GM12878 (cell line): Measurements from ENCODE around the gene IGLON5. TPM values are rescaled to one million over a fixed set of nuclear protein-coding genes. Genes with fewer than 3 reads are reported as not detected.

ENCODE experiments used
- ATAC-seq: fragments of 200-7000 bp; cut with Tn5 transposase; 3 replicates; pipeline ENCODE4 v1.9.1; 2020; ENCODE audit warnings: mild to moderate bottlenecking, moderate library complexity
- BruUV-seq: library from RNA; stranded (reverse); fragments of 400-500 nt; replicated peaks from 2 replicates; lab custom pipeline; 2021; lab: Mats Ljungman, UMichigan
- CTCF ChIA-PET: fragments of 300-600 bp; sonication (Branson Sonifier 250); formaldehyde crosslinking; extraction: SDS; loops from one replicate; lab custom pipeline; 2021; ENCODE audit warnings: inconsistent platforms; lab: Yijun Ruan, JAX
- POLR2A ChIA-PET: fragments of 350-600 bp; formaldehyde crosslinking; extraction: SDS; loops from one replicate; lab custom pipeline; 2021; ENCODE audit warnings: inconsistent platforms; lab: Charles Lee
- RAD21 ChIA-PET: fragments of 300-600 bp; sonication (Branson Sonifier 250); formaldehyde crosslinking; loops from one replicate; lab custom pipeline; 2023; ENCODE audit warnings: antibody characterized with exemption; ENCODE audit not compliant: unreplicated experiment; lab: Charles Lee
- SMC1A ChIA-PET: fragments of 300-600 bp; sonication (Branson Sonifier 250); formaldehyde crosslinking; loops from one replicate; lab custom pipeline; 2023; ENCODE audit not compliant: unreplicated experiment, uncharacterized antibody; lab: Charles Lee
- DNase-seq: peaks from one replicate; pipeline ENCODE4 v3.0.0-alpha.2; 2011; ENCODE audit warnings: low read depth, low spot score
- FAIRE-seq: peaks from 3 replicates; lab custom pipeline; 2011; peaks lifted over from hg19 to GRCh38; lab: Jason Lieb, UNC
- H2AFZ ChIP-seq: 2 replicates; pipeline ENCODE4 v1.6.0; 2011; ENCODE audit warnings: low read depth, low read length, control low read depth; ENCODE audit not compliant: control insufficient read depth
- H3K27ac ChIP-seq: 2 replicates; pipeline ENCODE4 v1.5.1; 2011; ENCODE audit warnings: control low read depth; ENCODE audit not compliant: control insufficient read depth, insufficient read depth
- H3K27me3 ChIP-seq, 2 experiments: replicated peaks in 1 of 2; 2 replicates each; pipeline versions ENCODE4 v1.6.0 to v1.6.1; 2011; ENCODE audit warnings: low read length in 1 of 2; ENCODE audit not compliant: control insufficient read depth in 2 of 2, insufficient read depth in 2 of 2
- H3K36me3 ChIP-seq, 2 experiments: 2 replicates each; pipeline ENCODE4 v1.5.1; 2011; ENCODE audit warnings: low read length in 1 of 2; ENCODE audit not compliant: control insufficient read depth in 2 of 2, insufficient read depth in 2 of 2
- H3K4me1 ChIP-seq: 2 replicates; pipeline ENCODE4 v1.6.1; 2011; ENCODE audit warnings: mild to moderate bottlenecking, low read length, moderate library complexity, mixed read lengths; ENCODE audit not compliant: control insufficient read depth, insufficient read depth
- H3K4me2 ChIP-seq: 2 replicates; pipeline ENCODE4 v1.6.0; 2011; ENCODE audit warnings: control low read depth; ENCODE audit not compliant: control insufficient read depth, insufficient read depth
- H3K4me3 ChIP-seq: fragments of 200-600 bp; sonication (generic); 2 replicates; pipeline ENCODE4 v1.5.1; 2016
- H3K79me2 ChIP-seq: 2 replicates; pipeline ENCODE4 v1.6.0; 2011; ENCODE audit warnings: low read length; ENCODE audit not compliant: control insufficient read depth, insufficient read depth
- H3K9ac ChIP-seq: 2 replicates; pipeline ENCODE4 v1.8.0; 2011; ENCODE audit warnings: low read length, control low read depth, mixed read lengths; ENCODE audit not compliant: control insufficient read depth, insufficient read depth
- H3K9me3 ChIP-seq: replicated peaks from 3 replicates; pipeline ENCODE4 v1.5.1; 2011; ENCODE audit warnings: mild to moderate bottlenecking, low read length; ENCODE audit not compliant: control insufficient read depth, insufficient read depth
- H4K20me1 ChIP-seq: 2 replicates; pipeline ENCODE4 v1.6.0; 2011; ENCODE audit not compliant: control insufficient read depth, insufficient read depth
- BHLHE40 ChIP-seq, 2 experiments: fragments of 450-650 bp in 1 of 2; IDR thresholded peaks; 2 replicates each; pipeline ENCODE4 v1.6.1; 2011 to 2017; ENCODE audit warnings: low read depth in 2 of 2, borderline replicate concordance in 1 of 2, improper control_type of control experiment in 1 of 2, low read length in 1 of 2, mild to moderate bottlenecking in 1 of 2
- CEBPB ChIP-seq, 2 experiments: fragments of 150-350 bp in 1 of 2; IDR thresholded peaks; 2 replicates each; pipeline ENCODE4 v1.6.1; 2012 to 2014; ENCODE audit warnings: low read depth in 2 of 2, low read length in 2 of 2, borderline replicate concordance in 1 of 2, inconsistent platforms in 1 of 2
- CREM ChIP-seq: IDR thresholded peaks from 2 replicates; pipeline ENCODE4 v1.6.1; 2014; ENCODE audit warnings: antibody characterized with exemption, low read depth
- EED ChIP-seq: sonication (generic); IDR thresholded peaks from 2 replicates; pipeline ENCODE4 v1.6.1; 2016; ENCODE audit warnings: antibody characterized with exemption, low read depth
- EGR1 ChIP-seq, 2 experiments: IDR thresholded peaks; 1 replicate in 1 of 2; 2 replicates in 1 of 2; pipeline ENCODE4 v1.6.1; 2011 to 2012; ENCODE audit warnings: low read depth in 2 of 2, low read length in 2 of 2, borderline replicate concordance in 1 of 2, mild to moderate bottlenecking in 1 of 2, moderate library complexity in 1 of 2
- HCFC1 ChIP-seq: fragments of 150-350 bp; IDR thresholded peaks from 2 replicates; pipeline ENCODE4 v1.6.1; 2014; ENCODE audit warnings: low read length
- LARP7 ChIP-seq: fragments of 450-650 bp; IDR thresholded peaks from 2 replicates; pipeline ENCODE4 v1.6.1; 2017; ENCODE audit warnings: mild to moderate bottlenecking
- MEF2B ChIP-seq: fragments of 450-650 bp; IDR thresholded peaks from 2 replicates; pipeline ENCODE4 v1.6.1; 2018; ENCODE audit warnings: mild to moderate bottlenecking, moderate library complexity; ENCODE audit not compliant: partially characterized antibody, poor library complexity, severe bottlenecking
- NR2C2 ChIP-seq: IDR thresholded peaks from 2 replicates; pipeline ENCODE4 v1.6.1; 2011; ENCODE audit warnings: borderline replicate concordance, low read depth; ENCODE audit not compliant: control insufficient read depth, insufficient read length
- PAX5 ChIP-seq: IDR thresholded peaks from 2 replicates; pipeline ENCODE4 v1.6.1; 2011; ENCODE audit warnings: low read depth, low read length, borderline replicate concordance
- PAX8 ChIP-seq: fragments of 450-650 bp; IDR thresholded peaks from 2 replicates; pipeline ENCODE4 v1.6.1; 2017; ENCODE audit warnings: mild to moderate bottlenecking, moderate library complexity
- POLR2A ChIP-seq: IDR thresholded peaks from 2 replicates; pipeline ENCODE4 v1.6.1; 2011; ENCODE audit warnings: low read depth, mild to moderate bottlenecking, low read length
- RAD21 ChIP-seq: IDR thresholded peaks from 2 replicates; pipeline ENCODE4 v1.6.1; 2011; ENCODE audit warnings: mild to moderate bottlenecking, low read depth, low read length, moderate library complexity; ENCODE audit not compliant: insufficient read depth
- RUNX3 ChIP-seq: IDR thresholded peaks from 2 replicates; pipeline ENCODE4 v1.6.1; 2012; ENCODE audit warnings: low read length, inconsistent platforms
- SMARCA5 ChIP-seq: fragments of 450-650 bp; IDR thresholded peaks from 2 replicates; pipeline ENCODE4 v1.6.1; 2017; ENCODE audit warnings: mild to moderate bottlenecking
- SPI1 ChIP-seq: IDR thresholded peaks from 2 replicates; pipeline ENCODE4 v1.6.1; 2011; ENCODE audit warnings: low read depth, mild to moderate bottlenecking, low read length, moderate library complexity, borderline replicate concordance; ENCODE audit not compliant: insufficient read depth
- SREBF2 ChIP-seq: IDR thresholded peaks from 2 replicates; pipeline ENCODE4 v1.6.1; 2012; ENCODE audit warnings: mild to moderate bottlenecking, low read length
- STAT1 ChIP-seq: fragments of 450-650 bp; conservative IDR thresholded peaks from 2 replicates; pipeline ENCODE4 v1.6.1; 2014; ENCODE audit warnings: antibody characterized with exemption, mild to moderate bottlenecking
- TBL1XR1 ChIP-seq: IDR thresholded peaks from 2 replicates; pipeline ENCODE4 v1.6.1; 2012; ENCODE audit warnings: low read depth, low read length, improper control_type of control experiment
- YY1 ChIP-seq: IDR thresholded peaks from 2 replicates; pipeline ENCODE4 v1.6.1; 2011; ENCODE audit warnings: low read depth, mild to moderate bottlenecking, low read length
- WGBS: methylation state at CpG from one replicate; pipeline ENCODE4 v1.1.6; 2016; ENCODE audit warnings: low lambda C conversion rate; ENCODE audit not compliant: insufficient replicate concordance, insufficient coverage; ENCODE audit errors: missing lambda C conversion rate; 5-methylcytosine and 5-hydroxymethylcytosine counted together
- in situ Hi-C: fragments of 300-500 bp; cut with MboI; formaldehyde crosslinking; loops from 9 replicates; pipeline ENCODE4 v1.14.3; 2018; ENCODE audit warnings: mixed read lengths
- intact Hi-C: fragments of 100-400 bp; cut with micrococcal nuclease; formaldehyde crosslinking; loops from one replicate; pipeline ENCODE4 v1.14.2; 2022; ENCODE audit not compliant: unreplicated experiment
- polyA plus RNA-seq, 11 experiments: library from polyadenylated mRNA; depleted of rRNA in 4 of 11; unstranded in 6 of 11; stranded (reverse) in 5 of 11; fragments of >200 nt; fragmentation: Nextera tagmentation in 4 of 11; fragmentation: Illumina TruSeq in 1 of 11; extraction: Ambion mirVana in 4 of 11; extraction: Trizol in 1 of 11; gene quantifications; 1 replicate in 1 of 11; 2 replicates in 10 of 11; pipeline versions ENCODE4 v1.2.1 to v1.2.3, GENCODE V29; 2011 to 2016; ENCODE audit warnings: inconsistent platforms in 2 of 11, missing spikeins in 2 of 11, low read depth in 1 of 11
- total RNA-seq, 4 experiments: library from RNA; depleted of rRNA in 3 of 4; stranded (reverse); fragments of >200 nt in 3 of 4; fragmentation: Illumina TruSeq in 1 of 4; extraction: Trizol in 1 of 4; gene quantifications; 2 replicates each; pipeline versions ENCODE4 v1.2.1 to v1.2.3, GENCODE V29; 2013 to 2021
- TF ChIP-seq, protein P1 (sequence below): IDR thresholded peaks from 2 replicates; pipeline ENCODE4 v1.6.1; 2012; ENCODE audit warnings: mild to moderate bottlenecking, low read depth, low read length

The IGLON5 gene
- total and polyA plus RNA-seq, 10 of the 15 experiments (the other 5 are each of a cell fraction or from before 2014, with no cell fraction given) = not detected

DNA sequence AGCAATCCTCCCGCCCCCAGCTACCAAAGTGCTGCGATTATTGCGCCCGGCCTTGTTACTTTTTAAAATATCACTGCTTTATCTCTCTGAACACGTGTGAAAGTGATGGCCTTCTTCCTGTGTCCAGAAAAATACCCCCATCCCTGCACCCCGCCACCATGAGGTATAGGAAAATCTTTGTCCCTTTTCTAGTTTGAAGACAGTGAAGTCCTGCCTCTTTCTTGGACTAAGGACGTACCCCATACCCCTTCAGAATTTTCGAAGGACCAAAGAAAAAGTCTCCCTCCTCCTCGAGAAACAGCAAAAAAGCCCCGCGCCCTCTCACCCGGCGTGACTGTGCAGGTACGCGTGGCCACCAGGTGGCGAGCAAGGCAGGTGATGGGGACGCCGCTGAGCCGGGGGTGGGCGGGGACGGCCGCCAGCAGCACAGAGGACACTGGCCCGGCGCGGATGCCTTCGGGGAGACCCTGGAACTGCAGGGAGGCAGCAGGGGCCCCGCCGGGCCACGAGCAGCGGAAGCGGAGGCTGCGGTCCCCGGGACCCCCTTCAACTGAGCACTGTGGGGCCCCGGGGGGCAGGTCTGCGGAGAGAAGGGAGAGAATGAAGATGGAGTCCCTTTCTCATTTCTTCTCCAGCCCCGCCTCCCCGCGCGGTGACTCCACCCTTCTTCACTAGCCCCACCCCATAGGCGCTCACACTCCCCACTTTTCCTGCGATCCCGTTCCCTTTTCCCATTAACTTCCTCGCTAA lies 27.3 kb downstream of the IGLON5 start:
- CTCF ChIA-PET = interaction anchor here (0.7 to 5.1 kb wide), 25 partner anchors 10 to 322 kb away, joined by 3 to 47 read pairs (median 5); partner anchors contain the start of genes ETFB, NKG7 and SIGLEC10
- intact Hi-C loops (loop anchor here (1.0 to 10.0 kb wide), 6 partner anchors 28 to 316 kb away; partner anchors contain the start of gene ETFB), in situ Hi-C loops (loop anchor here (5.0 kb wide), 2 partner anchors 99 to 324 kb away; no protein-coding TSS in a partner anchor)
- RAD21 ChIA-PET = interaction anchor here (0.8 to 3.2 kb wide), 10 partner anchors 20 to 318 kb away, joined by 3 to 32 read pairs (median 7); partner anchors contain the start of gene SIGLEC10
- Histone ChIP-seq H3K4me1 (peaks cover 5% of the 10 kb centered on the region), H3K9me3 (no peaks in the 10 kb centered on the region; the same call in 2 of the 3 replicates), H2AFZ (peak overlapping the region; percentile 70), H3K4me2 (peak overlapping the region; percentile 100), H4K20me1 (no peaks in the 10 kb centered on the region), H3K4me3 (peak overlapping the region; percentile 60), H3K27ac (peak overlapping the region; percentile 22), H3K79me2 (no peaks in the 10 kb centered on the region), H3K27me3 (no peaks in the 10 kb centered on the region), H3K9ac (peak overlapping the region; percentile 18; the same call in 1 of the 2 replicates), H3K36me3 (no peaks in the 10 kb centered on the region)
- no TSS peak for BruUV-seq
- SMC1A ChIA-PET = interaction anchor here (0.7 to 1.9 kb wide), 8 partner anchors 10 to 103 kb away, joined by 3 to 6 read pairs (median 4); partner anchors contain the start of gene SIGLEC10
- WGBS = 0% methylated on average over 36 of the region's 43 CpGs
- FAIRE-seq (peak; percentile 92), DNase-seq (peak; percentile 24), ATAC-seq (peak; percentile 91)
- POLR2A ChIA-PET = interaction anchor here (0.6 to 2.6 kb wide), 6 partner anchors 27 to 319 kb away, joined by 3 to 13 read pairs (median 8); partner anchors contain the start of genes ETFB and SIGLEC10
- no peak for TF ChIP-seq SREBF2
- TF ChIP-seq POLR2A = peak; percentile 26; the same call in 1 of the 2 replicates
- TF ChIP-seq STAT1 = no peak
- TF ChIP-seq NR2C2 = no peak
- TF ChIP-seq, protein P1, sequence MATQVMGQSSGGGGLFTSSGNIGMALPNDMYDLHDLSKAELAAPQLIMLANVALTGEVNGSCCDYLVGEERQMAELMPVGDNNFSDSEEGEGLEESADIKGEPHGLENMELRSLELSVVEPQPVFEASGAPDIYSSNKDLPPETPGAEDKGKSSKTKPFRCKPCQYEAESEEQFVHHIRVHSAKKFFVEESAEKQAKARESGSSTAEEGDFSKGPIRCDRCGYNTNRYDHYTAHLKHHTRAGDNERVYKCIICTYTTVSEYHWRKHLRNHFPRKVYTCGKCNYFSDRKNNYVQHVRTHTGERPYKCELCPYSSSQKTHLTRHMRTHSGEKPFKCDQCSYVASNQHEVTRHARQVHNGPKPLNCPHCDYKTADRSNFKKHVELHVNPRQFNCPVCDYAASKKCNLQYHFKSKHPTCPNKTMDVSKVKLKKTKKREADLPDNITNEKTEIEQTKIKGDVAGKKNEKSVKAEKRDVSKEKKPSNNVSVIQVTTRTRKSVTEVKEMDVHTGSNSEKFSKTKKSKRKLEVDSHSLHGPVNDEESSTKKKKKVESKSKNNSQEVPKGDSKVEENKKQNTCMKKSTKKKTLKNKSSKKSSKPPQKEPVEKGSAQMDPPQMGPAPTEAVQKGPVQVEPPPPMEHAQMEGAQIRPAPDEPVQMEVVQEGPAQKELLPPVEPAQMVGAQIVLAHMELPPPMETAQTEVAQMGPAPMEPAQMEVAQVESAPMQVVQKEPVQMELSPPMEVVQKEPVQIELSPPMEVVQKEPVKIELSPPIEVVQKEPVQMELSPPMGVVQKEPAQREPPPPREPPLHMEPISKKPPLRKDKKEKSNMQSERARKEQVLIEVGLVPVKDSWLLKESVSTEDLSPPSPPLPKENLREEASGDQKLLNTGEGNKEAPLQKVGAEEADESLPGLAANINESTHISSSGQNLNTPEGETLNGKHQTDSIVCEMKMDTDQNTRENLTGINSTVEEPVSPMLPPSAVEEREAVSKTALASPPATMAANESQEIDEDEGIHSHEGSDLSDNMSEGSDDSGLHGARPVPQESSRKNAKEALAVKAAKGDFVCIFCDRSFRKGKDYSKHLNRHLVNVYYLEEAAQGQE = no peak
- TF ChIP-seq EGR1 (IDR thresholded peaks at IDR 0.05; ENCODE audit: borderline replicate concordance in 1 of 2, low read depth in 2 of 2, low read length in 2 of 2) = peak in 1 of 2 experiments; percentile 51; a peak in 1 of 3 replicates
- TF ChIP-seq PAX8 = no peak
- peak; percentile 79; the same call in 1 of the 2 replicates for TF ChIP-seq YY1
- TF ChIP-seq PAX5 = 0 out of 2 replicates have a peak, but pooled peaks have one; percentile 12
- no peak for TF ChIP-seq MEF2B
- no peak; the same call in 1 of the 2 replicates for TF ChIP-seq RUNX3
- TF ChIP-seq LARP7 = no peak
- TF ChIP-seq SMARCA5 = peak; percentile 50; the same call in 1 of the 2 replicates
- TF ChIP-seq EED = no peak
- no peak for TF ChIP-seq CEBPB (IDR thresholded peaks at IDR 0.05; ENCODE audit: borderline replicate concordance in 1 of 2, low read depth in 2 of 2, low read length in 2 of 2)
- TF ChIP-seq CREM = peak; percentile 49; the same call in 1 of the 2 replicates
- no peak for TF ChIP-seq SPI1
- TF ChIP-seq TBL1XR1 = no peak
- no peak for TF ChIP-seq HCFC1
- TF ChIP-seq RAD21 = peak; percentile 84
- TF ChIP-seq BHLHE40 (IDR thresholded peaks at IDR 0.05; ENCODE audit: borderline replicate concordance in 1 of 2, low read depth in 2 of 2, low read length in 1 of 2) = peak in 1 of 2 experiments; percentile 48; a peak in 2 of 4 replicates
